HEK293 (cell line): ENCODE measurements around the gene KRT73.

Source experiments
- CTCF ChIA-PET: fragments of 350-600 bp; formaldehyde crosslinking; extraction: SDS; loops from one replicate; lab custom pipeline; 2021; ENCODE audit warnings: antibody characterized with exemption; lab: Yijun Ruan, JAX
- POLR2A ChIA-PET: fragments of 300-600 bp; formaldehyde crosslinking; extraction: SDS; loops from one replicate; lab custom pipeline; 2020; ENCODE audit warnings: antibody characterized with exemption, inconsistent platforms; lab: Yijun Ruan, JAX
- H3K27ac ChIP-seq: fragments of 200-500 bp; sonication (Bioruptor generic); 2 replicates; pipeline ENCODE4 v1.5.1; 2014; ENCODE audit warnings: low read depth, low read length, control low read depth, inconsistent platforms; ENCODE audit errors: extremely low read depth
- H3K36me3 ChIP-seq, 2 experiments: fragments of 200-500 bp in 1 of 2; sonication (Bioruptor generic) in 1 of 2; 1 replicate in 1 of 2; 2 replicates in 1 of 2; pipeline ENCODE4 v1.5.1; 2014 to 2017; ENCODE audit warnings: inconsistent platforms in 2 of 2, low read length in 2 of 2; ENCODE audit not compliant: control insufficient read depth in 2 of 2, insufficient read depth in 1 of 2
- H3K4me1 ChIP-seq: fragments of 200-500 bp; sonication (Bioruptor generic); 2 replicates; pipeline ENCODE4 v1.5.1; 2014; ENCODE audit warnings: mild to moderate bottlenecking, low read length, inconsistent platforms; ENCODE audit not compliant: control insufficient read depth, insufficient read depth
- H3K4me3 ChIP-seq: 2 replicates; pipeline ENCODE4 v1.5.1; 2011; ENCODE audit warnings: low read depth, mild to moderate bottlenecking, control low read depth, low read length, moderate library complexity
- H3K9me3 ChIP-seq: fragments of 200-500 bp; sonication (Bioruptor generic); 2 replicates; pipeline ENCODE4 v1.5.1; 2014; ENCODE audit warnings: low read depth, low read length, inconsistent platforms; ENCODE audit not compliant: control insufficient read depth, insufficient read depth
- GLI4 ChIP-seq: fragments of 450-650 bp; formaldehyde crosslinking; IDR thresholded peaks from 2 replicates; pipeline ENCODE4 v1.5.1; 2016; ENCODE audit warnings: missing biosample characterization, missing genetic modification characterization
- KLF1 ChIP-seq: fragments of 450-650 bp; formaldehyde crosslinking; IDR thresholded peaks from 2 replicates; pipeline ENCODE4 v1.5.1; 2016; ENCODE audit warnings: missing biosample characterization, missing genetic modification characterization
- ZNF184 ChIP-seq: fragments of 450-650 bp; IDR thresholded peaks from 2 replicates; pipeline ENCODE4 v1.5.1; 2018; ENCODE audit warnings: missing biosample characterization, mild to moderate bottlenecking, missing genetic modification characterization
- ZNF266 ChIP-seq: fragments of 450-650 bp; formaldehyde crosslinking; IDR thresholded peaks from 2 replicates; pipeline ENCODE4 v1.5.1; 2016; ENCODE audit warnings: missing biosample characterization, missing genetic modification characterization, low read depth
- ZNF292 ChIP-seq: fragments of 450-650 bp; formaldehyde crosslinking; IDR thresholded peaks from 2 replicates; pipeline ENCODE4 v1.5.1; 2016; ENCODE audit warnings: low read depth, missing biosample characterization, missing genetic modification characterization, borderline replicate concordance
- ZNF324 ChIP-seq: fragments of 450-650 bp; formaldehyde crosslinking; IDR thresholded peaks from 2 replicates; pipeline ENCODE4 v1.5.1; 2016; ENCODE audit warnings: missing biosample characterization, missing genetic modification characterization
- ZNF585B ChIP-seq: fragments of 450-650 bp; formaldehyde crosslinking; IDR thresholded peaks from 2 replicates; pipeline ENCODE4 v1.5.1; 2016; ENCODE audit warnings: missing biosample characterization, missing genetic modification characterization
- ZNF596 ChIP-seq: fragments of 450-650 bp; IDR thresholded peaks from 2 replicates; pipeline ENCODE4 v1.5.0; 2018; ENCODE audit warnings: missing biosample characterization, mild to moderate bottlenecking, missing genetic modification characterization, moderate library complexity
- ZNF664 ChIP-seq: fragments of 450-650 bp; formaldehyde crosslinking; IDR thresholded peaks from 2 replicates; pipeline ENCODE4 v1.5.1; 2016; ENCODE audit warnings: missing biosample characterization, missing genetic modification characterization
- ZNF792 ChIP-seq: fragments of 450-650 bp; formaldehyde crosslinking; IDR thresholded peaks from 2 replicates; pipeline ENCODE4 v1.5.1; 2016; ENCODE audit warnings: missing biosample characterization, missing genetic modification characterization
- TF ChIP-seq, protein P1 (sequence below): fragments of 450-650 bp; formaldehyde crosslinking; IDR thresholded peaks from 2 replicates; pipeline ENCODE4 v1.5.1; 2016; ENCODE audit warnings: missing biosample characterization, missing genetic modification characterization, low read depth
- TF ChIP-seq, protein P2 (sequence below): fragments of 450-650 bp; formaldehyde crosslinking; IDR thresholded peaks from 2 replicates; pipeline ENCODE4 v1.5.1; 2017; ENCODE audit warnings: missing biosample characterization, missing genetic modification characterization
- TF ChIP-seq, protein P3 (sequence below): fragments of 450-650 bp; formaldehyde crosslinking; IDR thresholded peaks from 2 replicates; pipeline ENCODE4 v1.5.1; 2017; ENCODE audit warnings: missing biosample characterization, missing genetic modification characterization
- TF ChIP-seq, protein P4 (sequence below): fragments of 450-650 bp; formaldehyde crosslinking; IDR thresholded peaks from 2 replicates; pipeline ENCODE4 v1.5.1; 2016; ENCODE audit warnings: missing biosample characterization, missing genetic modification characterization
- TF ChIP-seq, protein P5 (sequence below): fragments of 450-650 bp; formaldehyde crosslinking; IDR thresholded peaks from 2 replicates; pipeline ENCODE4 v1.5.1; 2016; ENCODE audit warnings: missing biosample characterization, missing genetic modification characterization, borderline replicate concordance
- TF ChIP-seq, protein P6 (sequence below): fragments of 450-650 bp; formaldehyde crosslinking; IDR thresholded peaks from 2 replicates; pipeline ENCODE4 v1.5.1; 2016; ENCODE audit warnings: missing biosample characterization, missing genetic modification characterization
- TF ChIP-seq, protein P7 (sequence below): fragments of 450-650 bp; formaldehyde crosslinking; IDR thresholded peaks from 2 replicates; pipeline ENCODE4 v1.5.1; 2016; ENCODE audit warnings: missing biosample characterization, missing genetic modification characterization

The KRT73 gene

DNA sequence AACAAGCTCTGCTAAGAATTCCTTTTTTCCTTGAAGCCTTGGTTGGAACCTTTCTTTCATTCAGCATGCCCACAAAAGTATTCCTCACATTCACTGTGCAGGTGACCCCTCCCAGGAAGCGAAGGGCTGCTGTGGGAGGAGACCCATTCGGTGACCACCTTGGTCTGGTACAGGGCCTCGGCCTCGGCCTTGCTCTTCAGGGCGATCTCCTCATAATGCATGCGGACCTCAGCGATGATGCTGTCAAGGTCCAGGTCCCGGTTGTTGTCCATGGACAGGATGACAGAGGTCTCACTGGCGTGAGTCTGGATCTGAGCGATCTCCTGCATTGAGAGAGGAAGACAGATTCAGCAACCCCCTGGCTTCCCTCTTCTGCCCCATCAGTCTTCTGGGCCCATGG lies 47.8 kb downstream of the KRT73 start (continued):
- TF ChIP-seq, protein P1, sequence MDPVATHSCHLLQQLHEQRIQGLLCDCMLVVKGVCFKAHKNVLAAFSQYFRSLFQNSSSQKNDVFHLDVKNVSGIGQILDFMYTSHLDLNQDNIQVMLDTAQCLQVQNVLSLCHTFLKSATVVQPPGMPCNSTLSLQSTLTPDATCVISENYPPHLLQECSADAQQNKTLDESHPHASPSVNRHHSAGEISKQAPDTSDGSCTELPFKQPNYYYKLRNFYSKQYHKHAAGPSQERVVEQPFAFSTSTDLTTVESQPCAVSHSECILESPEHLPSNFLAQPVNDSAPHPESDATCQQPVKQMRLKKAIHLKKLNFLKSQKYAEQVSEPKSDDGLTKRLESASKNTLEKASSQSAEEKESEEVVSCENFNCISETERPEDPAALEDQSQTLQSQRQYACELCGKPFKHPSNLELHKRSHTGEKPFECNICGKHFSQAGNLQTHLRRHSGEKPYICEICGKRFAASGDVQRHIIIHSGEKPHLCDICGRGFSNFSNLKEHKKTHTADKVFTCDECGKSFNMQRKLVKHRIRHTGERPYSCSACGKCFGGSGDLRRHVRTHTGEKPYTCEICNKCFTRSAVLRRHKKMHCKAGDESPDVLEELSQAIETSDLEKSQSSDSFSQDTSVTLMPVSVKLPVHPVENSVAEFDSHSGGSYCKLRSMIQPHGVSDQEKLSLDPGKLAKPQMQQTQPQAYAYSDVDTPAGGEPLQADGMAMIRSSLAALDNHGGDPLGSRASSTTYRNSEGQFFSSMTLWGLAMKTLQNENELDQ (tag by site-specific recombination): no peak
- TF ChIP-seq, protein P2, sequence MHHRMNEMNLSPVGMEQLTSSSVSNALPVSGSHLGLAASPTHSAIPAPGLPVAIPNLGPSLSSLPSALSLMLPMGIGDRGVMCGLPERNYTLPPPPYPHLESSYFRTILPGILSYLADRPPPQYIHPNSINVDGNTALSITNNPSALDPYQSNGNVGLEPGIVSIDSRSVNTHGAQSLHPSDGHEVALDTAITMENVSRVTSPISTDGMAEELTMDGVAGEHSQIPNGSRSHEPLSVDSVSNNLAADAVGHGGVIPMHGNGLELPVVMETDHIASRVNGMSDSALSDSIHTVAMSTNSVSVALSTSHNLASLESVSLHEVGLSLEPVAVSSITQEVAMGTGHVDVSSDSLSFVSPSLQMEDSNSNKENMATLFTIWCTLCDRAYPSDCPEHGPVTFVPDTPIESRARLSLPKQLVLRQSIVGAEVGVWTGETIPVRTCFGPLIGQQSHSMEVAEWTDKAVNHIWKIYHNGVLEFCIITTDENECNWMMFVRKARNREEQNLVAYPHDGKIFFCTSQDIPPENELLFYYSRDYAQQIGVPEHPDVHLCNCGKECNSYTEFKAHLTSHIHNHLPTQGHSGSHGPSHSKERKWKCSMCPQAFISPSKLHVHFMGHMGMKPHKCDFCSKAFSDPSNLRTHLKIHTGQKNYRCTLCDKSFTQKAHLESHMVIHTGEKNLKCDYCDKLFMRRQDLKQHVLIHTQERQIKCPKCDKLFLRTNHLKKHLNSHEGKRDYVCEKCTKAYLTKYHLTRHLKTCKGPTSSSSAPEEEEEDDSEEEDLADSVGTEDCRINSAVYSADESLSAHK (tag by site-specific recombination): no peak
- TF ChIP-seq GLI4 (tag by site-specific recombination): no peak

DNA sequence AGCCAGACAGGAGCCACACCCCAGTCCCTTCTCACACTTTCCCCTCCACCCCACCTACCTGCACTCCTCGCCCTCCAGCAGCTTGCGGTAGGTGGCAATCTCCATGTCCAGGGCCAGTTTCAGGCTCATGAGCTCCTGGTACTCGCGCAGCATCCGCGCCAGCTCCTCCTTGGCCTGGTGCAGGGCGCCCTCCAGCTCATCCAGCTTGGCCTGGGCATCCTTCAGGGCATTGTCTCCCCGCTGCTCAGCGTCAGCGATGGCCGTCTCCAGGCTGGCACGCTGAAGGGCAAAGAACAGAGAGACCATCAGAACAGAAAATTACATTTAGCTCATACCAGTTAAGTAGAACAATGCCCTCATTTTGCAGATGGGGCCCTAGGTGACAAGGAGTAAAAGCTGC lies 50.2 kb downstream of the KRT73 start:
- H3K4me1 ChIP-seq: no peaks in the 10 kb centered on the region
- TF ChIP-seq ZNF664 (tag by site-specific recombination) (no peak), ZNF324 (tag by site-specific recombination) (no peak), KLF1 (0 out of 2 replicates have a peak, but pooled peaks have one; percentile 24)
- TF ChIP-seq, protein P3, sequence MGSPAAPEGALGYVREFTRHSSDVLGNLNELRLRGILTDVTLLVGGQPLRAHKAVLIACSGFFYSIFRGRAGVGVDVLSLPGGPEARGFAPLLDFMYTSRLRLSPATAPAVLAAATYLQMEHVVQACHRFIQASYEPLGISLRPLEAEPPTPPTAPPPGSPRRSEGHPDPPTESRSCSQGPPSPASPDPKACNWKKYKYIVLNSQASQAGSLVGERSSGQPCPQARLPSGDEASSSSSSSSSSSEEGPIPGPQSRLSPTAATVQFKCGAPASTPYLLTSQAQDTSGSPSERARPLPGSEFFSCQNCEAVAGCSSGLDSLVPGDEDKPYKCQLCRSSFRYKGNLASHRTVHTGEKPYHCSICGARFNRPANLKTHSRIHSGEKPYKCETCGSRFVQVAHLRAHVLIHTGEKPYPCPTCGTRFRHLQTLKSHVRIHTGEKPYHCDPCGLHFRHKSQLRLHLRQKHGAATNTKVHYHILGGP (tag by site-specific recombination): no peak
- TF ChIP-seq, protein P4, sequence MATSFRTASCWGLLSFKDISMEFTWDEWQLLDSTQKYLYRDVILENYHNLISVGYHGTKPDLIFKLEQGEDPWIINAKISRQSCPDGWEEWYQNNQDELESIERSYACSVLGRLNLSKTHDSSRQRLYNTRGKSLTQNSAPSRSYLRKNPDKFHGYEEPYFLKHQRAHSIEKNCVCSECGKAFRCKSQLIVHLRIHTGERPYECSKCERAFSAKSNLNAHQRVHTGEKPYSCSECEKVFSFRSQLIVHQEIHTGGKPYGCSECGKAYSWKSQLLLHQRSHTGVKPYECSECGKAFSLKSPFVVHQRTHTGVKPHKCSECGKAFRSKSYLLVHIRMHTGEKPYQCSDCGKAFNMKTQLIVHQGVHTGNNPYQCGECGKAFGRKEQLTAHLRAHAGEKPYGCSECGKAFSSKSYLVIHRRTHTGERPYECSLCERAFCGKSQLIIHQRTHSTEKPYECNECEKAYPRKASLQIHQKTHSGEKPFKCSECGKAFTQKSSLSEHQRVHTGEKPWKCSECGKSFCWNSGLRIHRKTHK (tag by site-specific recombination): no peak
- TF ChIP-seq, protein P5, sequence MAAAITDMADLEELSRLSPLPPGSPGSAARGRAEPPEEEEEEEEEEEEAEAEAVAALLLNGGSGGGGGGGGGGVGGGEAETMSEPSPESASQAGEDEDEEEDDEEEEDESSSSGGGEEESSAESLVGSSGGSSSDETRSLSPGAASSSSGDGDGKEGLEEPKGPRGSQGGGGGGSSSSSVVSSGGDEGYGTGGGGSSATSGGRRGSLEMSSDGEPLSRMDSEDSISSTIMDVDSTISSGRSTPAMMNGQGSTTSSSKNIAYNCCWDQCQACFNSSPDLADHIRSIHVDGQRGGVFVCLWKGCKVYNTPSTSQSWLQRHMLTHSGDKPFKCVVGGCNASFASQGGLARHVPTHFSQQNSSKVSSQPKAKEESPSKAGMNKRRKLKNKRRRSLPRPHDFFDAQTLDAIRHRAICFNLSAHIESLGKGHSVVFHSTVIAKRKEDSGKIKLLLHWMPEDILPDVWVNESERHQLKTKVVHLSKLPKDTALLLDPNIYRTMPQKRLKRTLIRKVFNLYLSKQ (tag by site-specific recombination): no peak
- TF ChIP-seq, protein P6, sequence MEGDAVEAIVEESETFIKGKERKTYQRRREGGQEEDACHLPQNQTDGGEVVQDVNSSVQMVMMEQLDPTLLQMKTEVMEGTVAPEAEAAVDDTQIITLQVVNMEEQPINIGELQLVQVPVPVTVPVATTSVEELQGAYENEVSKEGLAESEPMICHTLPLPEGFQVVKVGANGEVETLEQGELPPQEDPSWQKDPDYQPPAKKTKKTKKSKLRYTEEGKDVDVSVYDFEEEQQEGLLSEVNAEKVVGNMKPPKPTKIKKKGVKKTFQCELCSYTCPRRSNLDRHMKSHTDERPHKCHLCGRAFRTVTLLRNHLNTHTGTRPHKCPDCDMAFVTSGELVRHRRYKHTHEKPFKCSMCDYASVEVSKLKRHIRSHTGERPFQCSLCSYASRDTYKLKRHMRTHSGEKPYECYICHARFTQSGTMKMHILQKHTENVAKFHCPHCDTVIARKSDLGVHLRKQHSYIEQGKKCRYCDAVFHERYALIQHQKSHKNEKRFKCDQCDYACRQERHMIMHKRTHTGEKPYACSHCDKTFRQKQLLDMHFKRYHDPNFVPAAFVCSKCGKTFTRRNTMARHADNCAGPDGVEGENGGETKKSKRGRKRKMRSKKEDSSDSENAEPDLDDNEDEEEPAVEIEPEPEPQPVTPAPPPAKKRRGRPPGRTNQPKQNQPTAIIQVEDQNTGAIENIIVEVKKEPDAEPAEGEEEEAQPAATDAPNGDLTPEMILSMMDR (tag by site-specific recombination): no peak
- TF ChIP-seq, all 188 proteins: peak for 1
- no peak overlapping the region for H3K4me3 ChIP-seq
- H3K27ac ChIP-seq: no peak overlapping the region
- ChIA-PET CTCF (interaction anchor here (0.6 to 1.3 kb wide), 2 partner anchors 173 to 196 kb away, joined by 3 read pairs; no protein-coding TSS in a partner anchor), POLR2A (interaction anchor here (0.6 kb wide), 1 partner anchor 120 kb away, joined by 3 read pairs; no protein-coding TSS in a partner anchor)
- no peaks in the 10 kb centered on the region for H3K9me3 ChIP-seq
- no peaks in the 10 kb centered on the region for H3K36me3 ChIP-seq

DNA sequence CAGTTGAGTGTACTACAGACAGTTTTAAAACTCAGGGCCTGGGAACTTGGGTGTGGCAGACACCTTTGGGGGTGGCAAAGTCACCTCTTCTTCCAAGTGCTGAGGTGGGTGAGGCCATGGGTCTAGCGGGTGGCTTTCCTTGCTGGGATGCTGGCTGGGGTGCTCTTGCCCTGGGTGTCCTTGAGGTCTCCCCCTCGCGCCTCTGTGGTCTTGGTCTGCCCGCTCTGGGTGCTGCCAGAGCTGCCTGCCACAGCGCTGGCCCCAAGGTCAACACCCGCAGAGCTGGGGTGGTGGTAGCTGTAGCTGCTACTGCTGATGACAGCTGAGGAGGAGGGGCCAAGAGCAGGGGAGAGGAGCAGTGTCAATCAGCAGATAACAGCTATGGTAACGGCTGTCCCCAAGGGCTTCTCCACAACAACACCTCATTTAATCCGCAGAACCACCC lies 51.5 kb downstream of the KRT73 start:
- POLR2A ChIA-PET: no interaction called here
- Histone ChIP-seq H3K4me3 (no peak overlapping the region), H3K27ac (no peak overlapping the region), H3K36me3 (no peaks in the 10 kb centered on the region), H3K9me3 (no peaks in the 10 kb centered on the region), H3K4me1 (no peaks in the 10 kb centered on the region)
- CTCF ChIA-PET: interaction anchor here (0.7 kb wide), 2 partner anchors 9 to 414 kb away, joined by 3 to 7 read pairs; no protein-coding TSS in a partner anchor
- no peak for TF ChIP-seq ZNF585B (tag by site-specific recombination)
- TF ChIP-seq, protein P7, sequence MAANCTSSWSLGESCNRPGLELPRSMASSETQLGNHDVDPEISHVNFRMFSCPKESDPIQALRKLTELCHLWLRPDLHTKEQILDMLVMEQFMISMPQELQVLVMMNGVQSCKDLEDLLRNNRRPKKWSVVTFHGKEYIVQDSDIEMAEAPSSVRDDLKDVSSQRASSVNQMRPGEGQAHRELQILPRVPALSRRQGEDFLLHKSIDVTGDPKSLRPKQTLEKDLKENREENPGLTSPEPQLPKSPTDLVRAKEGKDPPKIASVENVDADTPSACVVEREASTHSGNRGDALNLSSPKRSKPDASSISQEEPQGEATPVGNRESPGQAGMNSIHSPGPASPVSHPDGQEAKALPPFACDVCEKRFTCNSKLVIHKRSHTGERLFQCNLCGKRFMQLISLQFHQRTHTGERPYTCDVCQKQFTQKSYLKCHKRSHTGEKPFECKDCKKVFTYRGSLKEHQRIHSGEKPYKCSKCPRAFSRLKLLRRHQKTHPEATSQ (tag by site-specific recombination): no peak
- no peak for TF ChIP-seq ZNF792 (tag by site-specific recombination)
- TF ChIP-seq ZNF184 (tag by site-specific recombination): no peak
- TF ChIP-seq ZNF292 (tag by site-specific recombination): no peak
- no peak for TF ChIP-seq ZNF266 (tag by site-specific recombination)
- TF ChIP-seq ZNF596 (tag by site-specific recombination): no peak
